ENCODE results near the gene DLK1.

DLK1 gene

DNA sequence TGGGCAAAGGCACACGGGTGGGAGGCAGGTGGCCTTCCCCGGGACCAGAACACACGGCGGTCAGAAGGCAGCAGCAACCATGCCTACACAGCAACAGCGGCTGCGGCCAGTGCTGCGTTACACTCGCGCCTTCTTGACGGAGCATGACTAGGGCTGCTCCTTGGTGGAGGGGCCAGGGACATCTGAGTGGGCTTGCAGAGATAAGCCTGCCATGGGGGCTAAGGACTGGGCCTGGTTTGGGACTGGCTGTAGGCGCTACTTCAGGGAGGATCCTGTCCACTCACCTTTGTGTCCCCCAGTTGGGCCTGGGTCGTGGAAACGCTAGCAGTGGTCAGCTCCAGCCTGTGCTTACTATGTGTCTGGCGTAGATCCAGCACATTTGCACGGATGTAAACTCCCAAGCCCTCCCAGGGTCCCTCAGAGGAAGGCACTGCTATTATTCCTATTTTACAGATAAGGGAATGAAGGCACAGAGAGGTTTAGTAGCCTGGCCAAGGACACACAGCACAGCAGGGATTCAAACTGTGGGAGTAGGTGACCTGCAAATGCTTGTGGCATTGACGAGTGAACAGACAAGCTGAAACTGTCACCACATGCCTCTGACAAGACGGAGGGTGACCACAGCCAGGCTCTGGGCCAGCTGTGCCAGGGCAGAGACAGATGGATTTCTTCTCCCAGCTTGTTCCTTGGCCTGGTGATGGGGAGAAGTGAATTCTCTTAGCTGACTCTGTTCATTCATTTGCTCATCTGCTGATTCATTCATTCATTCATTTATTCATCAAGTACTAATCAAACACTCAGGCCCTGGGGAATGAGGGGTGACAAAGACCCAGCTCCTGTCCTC is 31.9 kb upstream of the DLK1 start:
- DNase-seq, result no peak

DNA sequence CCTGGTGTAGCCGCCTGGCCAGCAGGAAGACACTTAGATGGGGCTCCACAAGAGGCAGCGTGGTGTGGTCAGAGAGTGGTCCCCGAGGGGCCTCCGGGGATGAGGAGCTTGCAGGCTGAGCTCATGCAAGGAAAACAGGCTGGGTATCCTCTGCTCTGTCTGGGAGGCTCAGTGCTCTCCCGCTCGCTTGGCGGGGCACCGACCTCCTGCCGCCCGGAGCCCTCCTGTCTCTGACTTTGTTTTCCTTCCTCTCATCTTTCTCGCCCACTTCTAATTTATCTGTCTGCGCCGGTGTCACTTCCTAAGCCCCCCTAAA is 31.3 kb upstream of the DLK1 start:
- DNase-seq, result no peak

GRCh38 chr14:100696008-100696407 is 30.7 kb upstream of the DLK1 start:
- no peak for DNase-seq

DNA sequence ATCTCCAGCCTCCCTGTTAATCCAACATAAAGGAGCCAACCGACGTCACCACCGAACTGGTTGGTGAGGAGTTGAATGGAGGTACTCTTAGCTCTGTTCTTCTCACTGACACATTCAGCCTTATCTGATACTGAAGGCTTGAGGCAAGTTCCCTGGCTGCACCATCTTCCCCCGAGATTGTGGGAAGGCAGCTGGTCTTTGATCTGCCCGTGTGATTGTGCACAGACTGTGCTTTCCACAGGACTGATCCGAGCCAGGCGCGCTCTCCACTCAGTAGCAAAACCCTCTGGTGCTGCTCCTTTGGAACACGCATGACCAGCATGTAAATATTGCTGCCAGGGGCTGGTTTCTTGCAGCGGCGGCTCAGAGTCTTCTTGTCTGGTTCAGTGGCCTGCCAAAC is 30.1 kb upstream of the DLK1 start:
- no peak for DNase-seq

GRCh38 chr14:100698066-100698465 is 28.6 kb upstream of the DLK1 start:
- DNase-seq, result no peak

- no peak for DNase-seq
These were observed 27.8 kb upstream of the DLK1 start for GRCh38 chr14:100698666-100699448.

GRCh38 chr14:100701314-100701713 is 25.4 kb upstream of the DLK1 start:
- no peak for DNase-seq

GRCh38 chr14:100702590-100702989 is 24.1 kb upstream of the DLK1 start:
- no peak for DNase-seq

DNA sequence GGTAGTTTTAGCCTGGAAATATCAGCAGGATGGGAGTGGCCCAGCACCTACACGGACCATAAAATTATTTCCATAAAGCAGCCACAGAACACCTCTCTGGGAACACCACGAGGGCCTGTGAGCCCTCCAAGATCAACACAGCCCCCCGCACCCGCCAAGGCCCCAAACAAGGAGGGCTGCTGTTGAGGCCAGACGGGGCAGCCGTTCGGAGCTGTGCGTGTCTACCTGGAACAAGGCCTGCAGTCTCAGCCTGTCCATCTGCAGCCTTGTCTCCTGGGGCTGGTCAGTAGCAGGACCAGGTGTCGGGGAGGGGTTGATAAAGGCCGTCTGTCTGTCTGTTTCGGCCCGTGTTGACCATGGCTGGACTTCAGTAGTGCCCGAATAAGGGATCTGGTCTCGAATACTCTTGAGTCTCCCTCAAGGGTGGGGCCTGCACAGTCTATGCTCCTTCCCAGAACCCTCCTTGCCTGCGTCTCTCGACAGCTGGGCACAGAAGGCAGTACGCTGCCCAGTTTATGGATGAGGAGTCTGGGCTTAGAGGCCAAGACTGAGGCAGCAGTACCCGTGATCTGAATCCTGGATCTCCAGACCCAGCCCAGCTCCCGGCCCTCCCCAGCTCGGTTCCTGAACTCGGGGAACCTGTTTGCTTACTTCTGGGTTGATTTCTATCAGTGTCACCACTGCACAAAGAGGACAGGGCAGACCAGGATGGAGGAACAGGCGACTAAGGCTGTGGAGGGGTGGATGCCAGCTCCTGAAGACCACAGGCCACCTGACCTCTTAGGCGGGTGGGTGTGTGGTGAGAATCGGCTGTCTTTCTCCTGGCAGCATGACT is 23.1 kb upstream of the DLK1 start:
- DNase-seq, result no peak

DNA sequence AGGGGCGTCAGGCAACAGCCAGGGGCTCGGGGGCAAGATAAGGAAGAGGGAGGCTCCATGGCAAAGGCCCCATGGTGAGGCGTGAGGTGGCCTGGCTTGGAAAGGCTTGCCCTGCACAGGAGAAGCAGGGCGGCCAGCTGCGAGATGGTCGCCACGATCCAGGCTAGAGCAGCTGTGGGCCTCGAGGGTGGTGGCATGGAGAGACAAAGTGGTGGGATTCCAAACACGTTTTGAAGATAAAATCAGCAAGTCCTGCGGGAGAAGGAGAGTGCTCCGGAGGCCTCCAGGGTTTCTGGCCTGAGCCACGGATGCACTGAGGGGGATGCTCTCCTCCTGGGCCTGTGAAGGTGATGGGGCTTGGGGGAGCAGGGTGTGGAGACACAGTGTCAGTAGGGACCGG is 20.5 kb upstream of the DLK1 start:
- DNase-seq, result no peak

- no peak for DNase-seq
These were observed 19.8 kb upstream of the DLK1 start for GRCh38 chr14:100706860-100707259.

DNA sequence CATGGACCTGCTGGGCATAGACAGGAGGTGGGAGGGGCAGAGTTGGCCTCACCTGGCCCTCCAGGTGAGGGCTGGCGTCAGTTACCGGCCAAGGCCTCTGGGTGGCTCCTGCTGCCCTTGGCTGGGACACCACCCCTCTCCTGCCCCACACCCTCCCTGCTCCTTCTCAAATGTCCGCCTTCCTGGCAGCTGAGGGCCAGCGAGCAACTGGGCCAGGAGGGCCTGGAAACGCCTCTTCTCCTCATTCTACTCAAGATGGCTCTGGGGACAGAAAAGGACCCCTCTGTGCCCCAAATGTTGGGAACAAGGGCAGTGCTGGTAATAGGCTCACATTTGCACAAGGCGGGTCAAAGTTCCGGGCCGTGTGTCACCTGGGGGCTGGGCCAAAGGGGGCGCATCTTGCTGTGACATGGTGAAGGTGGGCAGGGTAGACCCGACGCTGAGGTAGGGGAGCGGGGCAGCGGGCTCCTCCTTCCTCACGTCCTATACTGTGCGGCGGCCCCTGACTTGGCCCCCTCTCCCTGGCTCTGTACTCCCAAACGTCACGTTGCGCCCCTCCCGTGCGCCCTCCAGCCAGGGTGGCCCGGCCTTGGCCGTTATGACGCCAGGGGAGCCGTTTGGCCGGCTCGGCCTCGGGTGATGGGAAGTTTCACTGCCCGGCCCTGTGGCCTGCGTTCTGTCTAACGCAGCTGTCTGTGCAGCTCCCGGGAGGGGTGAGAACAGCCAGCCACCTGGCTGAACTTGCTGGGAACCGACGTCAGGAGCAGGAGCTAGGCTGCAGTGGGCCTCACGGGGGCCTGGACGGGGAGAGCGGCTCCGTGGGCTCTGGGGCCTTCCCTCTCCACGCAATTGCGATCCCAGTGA is 18.0 kb upstream of the DLK1 start:
- no peak for DNase-seq

GRCh38 chr14:100709289-100710284 is 17.1 kb upstream of the DLK1 start:
- no peak for DNase-seq

- no peak for DNase-seq
These were observed 16.3 kb upstream of the DLK1 start for GRCh38 chr14:100710391-100710790.

GRCh38 chr14:100710826-100711462 is 15.7 kb upstream of the DLK1 start:
- no peak for DNase-seq

DNA sequence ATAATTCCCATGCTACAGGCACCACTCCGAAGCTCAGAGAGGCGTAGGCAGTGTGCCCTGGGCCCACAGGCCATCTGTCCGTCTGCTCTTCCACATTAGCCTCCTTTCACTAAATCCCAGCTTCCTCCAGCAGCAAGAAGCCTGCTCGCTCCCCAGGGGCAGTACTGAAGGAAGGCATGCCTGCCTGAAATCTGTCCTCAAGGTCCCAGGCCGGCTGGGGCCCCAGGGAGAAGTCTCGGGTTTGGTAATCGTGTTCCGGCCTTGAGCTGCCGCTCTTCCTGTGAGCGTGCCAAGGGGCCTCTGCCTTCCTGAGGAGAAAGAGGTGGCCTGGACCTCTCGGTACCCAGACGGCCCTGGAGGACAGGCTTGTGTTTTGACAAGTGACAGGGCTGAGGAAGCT is 15.2 kb upstream of the DLK1 start:
- DNase-seq, result no peak

- DNase-seq, result no peak
These were observed 14.2 kb upstream of the DLK1 start for GRCh38 chr14:100712490-100712889.

DNA sequence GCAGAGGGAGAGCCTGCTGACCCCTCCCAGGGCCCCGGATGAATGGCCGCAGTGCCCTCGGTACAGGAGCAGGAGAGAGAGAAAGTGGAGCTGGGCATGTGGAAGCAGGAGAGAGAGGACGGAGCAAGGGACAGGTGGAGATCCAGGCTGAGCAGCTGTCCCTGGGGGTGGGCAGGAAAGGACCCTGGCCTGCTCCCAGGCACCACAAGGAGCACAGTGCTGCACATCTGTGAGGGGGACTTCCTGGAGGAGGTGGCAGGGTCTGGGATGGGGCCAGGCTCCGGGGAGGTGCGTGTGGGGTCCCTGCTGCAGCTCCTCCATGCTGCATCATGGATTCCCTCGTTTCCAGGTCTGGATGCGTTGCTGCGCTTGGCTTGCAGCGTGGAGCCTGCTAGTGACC is 13.0 kb upstream of the DLK1 start:
- DNase-seq, result no peak

GRCh38 chr14:100714258-100714892 is 12.3 kb upstream of the DLK1 start:
- DNase-seq, result no peak

DNA sequence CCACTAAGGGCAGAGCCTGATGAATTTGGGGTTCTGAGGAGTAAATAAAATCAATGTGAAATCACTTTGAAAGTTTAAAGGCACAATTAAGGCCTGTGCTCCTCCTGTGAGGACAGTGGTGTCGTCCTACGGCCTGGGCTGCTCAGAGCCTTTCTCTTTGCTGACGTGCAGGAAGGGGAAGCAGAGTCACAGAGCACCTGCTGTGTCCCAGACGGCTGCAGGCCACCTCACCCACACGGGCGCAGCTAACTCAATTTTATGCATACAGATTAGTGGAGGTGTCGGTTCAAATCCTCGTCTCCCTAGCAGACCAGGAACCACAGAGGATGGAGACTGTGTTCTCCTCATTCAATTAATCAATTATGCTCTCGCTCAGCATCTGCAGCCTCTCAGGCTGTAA is 11.4 kb upstream of the DLK1 start:
- no peak for DNase-seq

All from midbrain (tissue), 1 donor.